Frontal cortex (tissue), 4 donors: ENCODE results near the gene SLAMF6. TPM values are rescaled to one million over a fixed set of nuclear protein-coding genes. Genes with fewer than 3 reads are reported as not detected.

Source experiments
- DNase-seq, 2 donors: peaks; one replicate each; pipeline ENCODE4 v3.0.0; 2012; ENCODE audit warnings: low spot score in 2 of 2
- FAIRE-seq: peaks from 2 replicates; lab custom pipeline; 2012; peaks lifted over from hg19 to GRCh38; lab: Jason Lieb, UNC
- total RNA-seq: library from RNA; depleted of rRNA; stranded (reverse); fragments of >200 nt; gene quantifications from one replicate; pipeline ENCODE4 v1.2.3, GENCODE V29; 2014
- donor health status: control.
- donor health status: control.
- donor health status: control.

The SLAMF6 gene
- total RNA-seq, 1 donor from 2014 or later = under 0.01 TPM

DNA sequence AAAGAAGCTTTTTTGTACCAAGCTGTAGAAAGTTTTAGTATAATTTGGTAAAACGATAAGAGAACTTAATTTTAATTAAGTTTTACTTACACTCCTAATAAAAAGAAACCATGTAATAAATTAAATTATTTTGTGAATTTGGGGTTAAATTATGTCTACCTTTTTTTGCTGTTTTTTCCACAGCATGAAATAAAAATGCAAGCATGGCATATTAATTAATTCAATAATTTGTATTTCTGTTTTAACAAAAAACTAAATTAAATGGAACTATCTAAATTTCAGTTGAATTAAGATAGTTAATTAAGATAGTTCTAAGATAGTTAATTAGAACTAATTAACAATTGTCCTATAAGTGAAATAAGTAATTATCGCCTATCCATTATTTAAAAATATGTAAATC is 83.3 kb downstream of the SLAMF6 start:
- FAIRE-seq (peak; percentile 89), DNase-seq (no peak)

DNA sequence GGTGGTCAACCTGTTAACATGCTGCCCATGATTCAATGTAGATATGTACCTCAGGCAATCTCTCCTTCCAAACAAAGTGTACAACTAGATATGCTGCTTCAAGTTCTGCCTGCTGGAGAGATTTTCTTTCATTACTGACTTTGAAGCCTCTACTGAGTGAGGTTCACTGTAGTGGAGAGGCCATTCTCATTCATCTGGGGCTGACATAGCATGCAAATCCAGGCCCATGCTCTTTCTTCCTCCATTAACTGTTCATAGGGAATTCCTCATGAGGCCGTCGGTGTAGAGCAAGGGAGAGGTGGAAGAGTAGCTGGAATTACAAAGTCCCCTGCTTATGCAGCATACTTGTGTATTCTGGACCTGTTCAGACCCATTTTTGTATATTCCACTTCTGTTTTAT is 84.1 kb downstream of the SLAMF6 start:
- FAIRE-seq (no peak), DNase-seq (no peak)

DNA sequence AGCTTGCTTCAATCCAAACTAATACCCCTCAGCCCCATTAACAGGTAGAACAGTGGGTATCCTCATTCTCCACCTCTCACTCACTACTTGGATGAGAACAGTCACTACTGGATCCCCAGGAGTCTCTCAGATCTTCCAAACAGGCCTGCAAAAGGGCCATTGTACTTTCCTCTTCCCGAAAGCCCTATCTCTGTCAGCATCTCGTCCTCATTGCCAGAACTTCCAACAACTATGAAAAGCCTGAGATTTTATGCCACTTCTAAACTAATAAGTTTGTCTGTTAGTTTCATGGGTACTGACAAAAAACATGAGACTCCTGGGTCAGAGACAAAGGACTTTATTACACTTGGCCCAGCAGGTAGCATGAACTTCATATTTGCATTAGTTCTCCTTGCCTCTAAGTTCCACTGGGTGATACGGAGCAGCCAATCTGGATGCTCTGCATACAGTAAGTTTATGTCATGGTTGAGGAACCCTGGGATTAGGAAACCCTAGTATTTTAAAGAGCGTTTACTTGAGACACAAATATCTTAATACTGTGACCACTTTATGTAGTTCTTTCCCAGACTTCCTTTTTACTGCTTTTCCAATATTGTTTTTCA is 84.6 kb downstream of the SLAMF6 start:
- FAIRE-seq (no peak), DNase-seq (no peak)

DNA sequence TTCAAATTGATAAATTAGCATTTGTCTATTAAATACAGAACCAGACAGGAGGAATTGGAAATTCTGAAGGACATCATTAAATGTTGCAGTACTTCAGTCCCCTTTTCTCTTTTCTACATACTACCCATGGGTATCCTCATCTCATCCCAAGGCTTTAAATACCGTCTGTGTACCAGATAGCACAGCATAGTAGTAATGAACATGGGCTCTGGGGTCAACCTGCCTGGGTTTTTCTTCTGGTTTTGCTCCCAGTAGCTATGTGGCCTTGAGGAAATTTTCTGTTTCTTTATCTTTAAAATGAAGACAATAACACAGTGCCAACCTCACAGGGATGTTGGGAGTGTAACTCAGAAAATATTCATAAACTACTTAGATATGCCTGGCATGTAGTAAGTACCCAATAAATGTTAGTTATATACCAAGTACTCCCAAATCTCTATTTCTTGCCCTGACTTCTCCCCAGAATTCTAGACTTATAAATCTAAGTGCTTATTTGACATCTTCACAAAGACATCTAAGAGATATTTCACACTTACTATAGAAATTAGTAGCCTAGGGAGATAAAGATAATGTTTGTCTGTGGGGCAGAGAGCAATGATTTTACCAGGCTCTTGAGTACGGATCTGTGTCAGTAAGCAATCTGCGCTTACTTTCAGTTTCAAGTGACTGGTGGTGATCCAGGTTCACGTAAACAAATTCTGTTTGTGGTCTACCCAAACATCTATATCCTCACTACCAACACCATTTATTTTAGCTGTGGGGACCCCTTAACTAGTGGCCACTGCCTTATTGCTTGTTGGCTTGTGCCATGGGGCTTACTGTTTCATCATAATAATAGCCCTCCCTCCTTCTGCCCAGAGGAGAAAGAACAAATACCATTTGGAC is 85.4 kb downstream of the SLAMF6 start:
- no peak for FAIRE-seq
- DNase-seq = no peak

DNA sequence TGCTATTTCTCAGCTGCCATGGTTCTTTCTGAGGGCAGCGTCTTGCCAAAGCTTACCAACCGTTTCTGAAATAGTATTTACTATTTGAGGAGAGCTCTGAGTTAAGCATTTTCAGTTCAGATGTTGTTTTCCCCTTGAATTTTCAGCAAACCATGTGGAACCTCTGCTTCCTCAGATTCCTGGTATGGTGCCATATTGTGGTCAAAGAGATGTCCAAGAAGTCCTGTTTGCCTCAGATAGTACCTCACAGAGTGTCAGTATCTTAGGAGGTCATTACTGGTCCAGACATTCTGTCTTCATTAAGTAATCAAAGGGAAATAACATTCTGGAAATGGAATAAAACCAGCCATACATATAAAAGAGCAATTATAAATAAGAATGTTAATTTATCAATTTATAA is 86.1 kb downstream of the SLAMF6 start:
- DNase-seq (no peak), FAIRE-seq (no peak)

Other genes starting within 250 kb of the SLAMF6 start
- gene PEX19, start 238.1 kb downstream of the SLAMF6 start, total RNA-seq = 24.1 TPM
- 161 TPM for gene COPA, start 180.0 kb downstream of the SLAMF6 start, total RNA-seq
- 24.5 TPM for gene NCSTN, start 179.9 kb downstream of the SLAMF6 start, total RNA-seq
- gene NHLH1, start 156.2 kb downstream of the SLAMF6 start, total RNA-seq = 0.41 TPM
- 11.0 TPM for gene VANGL2, start 122.7 kb downstream of the SLAMF6 start, total RNA-seq
- gene CD84, start 56.2 kb upstream of the SLAMF6 start, total RNA-seq = 1.6 TPM
- not detected for gene SLAMF1, start 123.8 kb upstream of the SLAMF6 start, total RNA-seq
- 0.82 TPM for gene CD48, start 188.6 kb upstream of the SLAMF6 start, total RNA-seq
- gene SLAMF7, start 216.0 kb upstream of the SLAMF6 start, total RNA-seq = not detected